Kidney epithelial cell (primary cell): ENCODE results near the gene LIME1. TPM values are rescaled to one million over a fixed set of nuclear protein-coding genes. Genes with fewer than 3 reads are reported as not detected.

Experiments
- DNase-seq: peaks from one replicate; pipeline ENCODE4 v3.0.0-alpha.2; 2010; ENCODE audit warnings: low read depth
- H3K27me3 ChIP-seq: 2 replicates; pipeline ENCODE4 v1.6.0; 2011; ENCODE audit warnings: low read length; ENCODE audit not compliant: control insufficient read depth, insufficient read depth
- H3K36me3 ChIP-seq: 2 replicates; pipeline ENCODE4 v1.5.1; 2011; ENCODE audit warnings: low read length; ENCODE audit not compliant: control insufficient read depth, insufficient read depth
- H3K4me3 ChIP-seq: 2 replicates; pipeline ENCODE4 v1.5.1; 2011; ENCODE audit warnings: low read depth, mild to moderate bottlenecking, control low read depth, low read length
- total RNA-seq: library from RNA; depleted of rRNA; stranded (reverse); fragments of >200 nt; gene quantifications from 2 replicates; pipeline ENCODE4 v1.2.3, GENCODE V29; 2015
- TF ChIP-seq, protein P1 (sequence below): IDR thresholded peaks from 2 replicates; pipeline ENCODE4 v1.5.1; 2011; ENCODE audit warnings: mild to moderate bottlenecking, moderate library complexity, low read length, control low read depth, inconsistent platforms; ENCODE audit not compliant: insufficient read depth, poor library complexity, severe bottlenecking

Gene LIME1
- total RNA-seq, 1 donor from 2014 or later: 9.4 TPM

DNA sequence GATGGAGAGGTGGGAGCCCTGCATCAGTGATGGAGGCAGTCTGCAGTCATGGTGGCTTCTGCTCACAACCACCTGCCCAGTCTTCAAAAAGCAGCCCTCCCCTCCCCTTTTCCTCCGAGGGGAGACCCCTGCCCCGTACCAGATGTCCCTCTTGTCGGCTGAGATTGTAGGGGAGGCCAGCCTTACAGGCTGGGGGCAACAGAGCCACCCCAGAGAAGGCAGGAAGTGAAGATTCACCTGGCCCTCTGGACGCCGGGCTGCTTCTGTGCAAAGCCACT is 35.5 kb upstream of the LIME1 start:
- no peak for DNase-seq
- no peak overlapping the region for H3K4me3 ChIP-seq
- no peaks in the 10 kb centered on the region for H3K36me3 ChIP-seq
- TF ChIP-seq, protein P1, sequence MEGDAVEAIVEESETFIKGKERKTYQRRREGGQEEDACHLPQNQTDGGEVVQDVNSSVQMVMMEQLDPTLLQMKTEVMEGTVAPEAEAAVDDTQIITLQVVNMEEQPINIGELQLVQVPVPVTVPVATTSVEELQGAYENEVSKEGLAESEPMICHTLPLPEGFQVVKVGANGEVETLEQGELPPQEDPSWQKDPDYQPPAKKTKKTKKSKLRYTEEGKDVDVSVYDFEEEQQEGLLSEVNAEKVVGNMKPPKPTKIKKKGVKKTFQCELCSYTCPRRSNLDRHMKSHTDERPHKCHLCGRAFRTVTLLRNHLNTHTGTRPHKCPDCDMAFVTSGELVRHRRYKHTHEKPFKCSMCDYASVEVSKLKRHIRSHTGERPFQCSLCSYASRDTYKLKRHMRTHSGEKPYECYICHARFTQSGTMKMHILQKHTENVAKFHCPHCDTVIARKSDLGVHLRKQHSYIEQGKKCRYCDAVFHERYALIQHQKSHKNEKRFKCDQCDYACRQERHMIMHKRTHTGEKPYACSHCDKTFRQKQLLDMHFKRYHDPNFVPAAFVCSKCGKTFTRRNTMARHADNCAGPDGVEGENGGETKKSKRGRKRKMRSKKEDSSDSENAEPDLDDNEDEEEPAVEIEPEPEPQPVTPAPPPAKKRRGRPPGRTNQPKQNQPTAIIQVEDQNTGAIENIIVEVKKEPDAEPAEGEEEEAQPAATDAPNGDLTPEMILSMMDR: no peak
- H3K27me3 ChIP-seq: no peaks in the 10 kb centered on the region

DNA sequence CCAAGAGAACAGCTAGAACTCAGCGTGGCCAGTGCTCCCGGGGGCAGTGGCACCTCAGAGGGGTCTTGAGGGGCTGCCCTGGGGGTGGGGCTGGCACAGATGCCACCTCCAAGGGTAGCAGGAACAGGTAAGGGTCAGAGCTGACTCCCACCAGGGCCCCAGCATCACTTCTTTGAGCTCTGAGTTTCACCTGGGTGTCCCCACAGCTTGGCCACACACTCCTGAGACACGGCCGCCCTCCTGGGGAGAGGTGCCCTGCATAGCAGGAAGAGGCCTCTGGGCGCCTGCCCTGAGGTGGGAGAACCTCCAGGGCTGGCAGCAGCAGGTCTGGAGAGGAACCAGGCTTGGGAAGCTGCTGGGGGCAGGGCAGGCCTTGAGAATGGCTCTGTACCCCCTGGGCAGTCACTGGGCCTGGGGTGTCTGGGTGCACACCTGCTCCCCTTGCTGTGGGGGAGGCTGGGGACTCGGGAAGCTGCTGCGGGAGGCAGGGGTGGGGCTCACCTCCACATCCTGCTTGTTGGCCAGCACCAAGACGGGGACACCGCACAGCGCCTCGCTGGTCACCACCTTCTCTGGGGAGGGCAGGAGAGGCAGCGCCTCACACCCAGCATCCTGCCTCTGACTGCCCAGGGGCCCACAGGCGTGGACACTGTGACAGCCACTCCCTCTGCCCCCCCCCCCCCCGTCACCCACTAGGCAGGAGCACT is 35.0 kb upstream of the LIME1 start:
- Histone ChIP-seq H3K27me3 (no peaks in the 10 kb centered on the region), H3K36me3 (peaks cover 1% of the 10 kb centered on the region), H3K4me3 (no peak overlapping the region)
- TF ChIP-seq, protein P1: no peak
- DNase-seq: no peak

GRCh38 chr20:63702036-63702665 is 34.3 kb upstream of the LIME1 start:
- TF ChIP-seq, protein P1: no peak
- H3K36me3 ChIP-seq: peaks cover 1% of the 10 kb centered on the region
- DNase-seq: no peak
- no peaks in the 10 kb centered on the region for H3K27me3 ChIP-seq
- H3K4me3 ChIP-seq: no peak overlapping the region

- TF ChIP-seq, protein P1: no peak
- no peak overlapping the region for H3K4me3 ChIP-seq
- no peaks in the 10 kb centered on the region for H3K27me3 ChIP-seq
- no peak for DNase-seq
- peaks cover 1% of the 10 kb centered on the region for H3K36me3 ChIP-seq
Measured at GRCh38 chr20:63702751-63703470, 33.6 kb upstream of the LIME1 start.

GRCh38 chr20:63703471-63703975 is 32.9 kb upstream of the LIME1 start:
- Histone ChIP-seq H3K4me3 (no peak overlapping the region), H3K27me3 (no peaks in the 10 kb centered on the region), H3K36me3 (peaks cover 1% of the 10 kb centered on the region)
- TF ChIP-seq, protein P1: no peak
- no peak for DNase-seq
